Fibroblast of skin of left biceps (primary cell): Measurements from ENCODE around the gene PPP2R3B.
"Not testable (repeated sequence)": the region's sequence is repeated elsewhere in the genome, so short reads cannot be mapped to it uniquely, and the experiment has no call there.

Source experiments
- DNase-seq, 2 experiments: peaks; one replicate each; pipeline ENCODE4 v3.0.0-alpha.2; 2013; ENCODE audit warnings: low read depth in 2 of 2

PPP2R3B gene

GRCh38 chrX:319579-320125, 67.1 kb downstream of the PPP2R3B start:
- no peak for DNase-seq

GRCh38 chrX:318739-319578, 67.7 kb downstream of the PPP2R3B start, which contains the start of gene GTPBP6:
TSS of gene GTPBP6 (minus strand) at chrX:318796. CDS start at chrX:318787, 9 bp downstream.
- DNase-seq: peak; percentile 100

GRCh38 chrX:318068-318738, 68.5 kb downstream of the PPP2R3B start:
- DNase-seq: peak; percentile 95

GRCh38 chrX:317424-318067, 69.2 kb downstream of the PPP2R3B start:
- no peak for DNase-seq

GRCh38 chrX:316351-317325, 70.1 kb downstream of the PPP2R3B start:
- no peak for DNase-seq

GRCh38 chrX:314781-315595, 71.7 kb downstream of the PPP2R3B start:
- DNase-seq: no peak

- DNase-seq: no peak
Measured at GRCh38 chrX:314049-314448, 72.7 kb downstream of the PPP2R3B start.

GRCh38 chrX:313546-313945, 73.2 kb downstream of the PPP2R3B start:
- no peak for DNase-seq

GRCh38 chrX:312621-313331, 73.9 kb downstream of the PPP2R3B start:
- no peak for DNase-seq

GRCh38 chrX:311156-312129, 75.3 kb downstream of the PPP2R3B start:
- no peak for DNase-seq

GRCh38 chrX:310621-311155, 76.0 kb downstream of the PPP2R3B start:
- DNase-seq: no peak

GRCh38 chrX:308821-309520, 77.7 kb downstream of the PPP2R3B start:
- no peak for DNase-seq

GRCh38 chrX:307261-308111, 79.2 kb downstream of the PPP2R3B start:
- DNase-seq: no peak

GRCh38 chrX:306614-307251, 80.0 kb downstream of the PPP2R3B start:
- not testable (repeated sequence) for DNase-seq

GRCh38 chrX:305781-306613, 80.7 kb downstream of the PPP2R3B start:
- not testable (repeated sequence) for DNase-seq
